GM19397 (cell line): ENCODE results near the gene ATP1A1.

Experiments
- ATAC-seq: cut with Tn5 transposase; IDR thresholded peaks from one replicate; pipeline ENCODE4 v1.9.1; 2021; ENCODE audit warnings: mild to moderate bottlenecking, moderate library complexity; ENCODE audit not compliant: unreplicated experiment

Gene ATP1A1

DNA sequence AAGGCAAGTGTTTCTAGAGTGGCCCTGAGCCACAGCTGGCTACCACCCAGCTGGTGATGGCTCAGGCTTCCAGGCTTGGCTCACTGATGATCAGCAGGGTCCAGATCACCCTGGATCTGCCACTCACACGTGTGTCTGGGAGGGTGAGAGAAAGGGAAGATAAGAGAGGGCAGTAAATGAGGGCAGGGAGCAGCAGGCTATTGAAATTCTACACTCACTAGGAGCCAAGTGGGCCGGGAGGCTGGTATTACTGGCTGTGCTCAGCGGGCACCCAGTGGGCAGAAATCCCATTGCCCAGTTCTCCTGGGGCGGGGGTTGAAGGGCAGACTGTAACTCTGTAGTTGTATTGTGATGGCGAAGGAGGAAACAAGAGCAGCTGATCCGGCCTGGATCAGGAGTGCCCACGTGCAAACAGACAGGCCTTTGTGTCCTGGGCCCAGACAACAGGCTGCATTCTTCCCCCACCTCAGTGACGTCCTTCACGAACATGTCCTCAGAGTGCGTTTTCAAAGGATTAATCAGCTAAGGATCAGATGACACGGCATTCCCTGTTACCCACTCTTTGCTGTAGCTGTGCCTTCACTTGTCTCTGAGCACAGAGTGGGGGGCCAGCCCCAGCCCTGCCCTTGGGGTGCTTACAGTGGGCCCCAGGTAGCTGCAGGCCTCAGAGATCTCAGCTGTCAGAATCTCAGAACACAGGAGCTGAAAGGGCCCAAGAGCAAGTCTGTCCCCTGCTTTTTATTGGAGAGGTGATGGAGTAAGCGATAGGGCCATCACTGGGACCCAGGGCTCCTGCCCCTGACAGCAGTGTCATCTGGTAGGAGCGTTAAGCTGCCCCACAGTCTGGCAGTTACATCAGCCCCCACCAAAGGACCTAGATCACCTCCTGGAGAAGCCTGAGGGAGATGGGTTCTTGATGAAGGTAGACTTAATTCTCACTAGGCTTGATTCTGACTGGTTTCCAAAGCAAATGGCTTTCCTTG lies 60.5 kb downstream of the ATP1A1 start:
- no peak for ATAC-seq

DNA sequence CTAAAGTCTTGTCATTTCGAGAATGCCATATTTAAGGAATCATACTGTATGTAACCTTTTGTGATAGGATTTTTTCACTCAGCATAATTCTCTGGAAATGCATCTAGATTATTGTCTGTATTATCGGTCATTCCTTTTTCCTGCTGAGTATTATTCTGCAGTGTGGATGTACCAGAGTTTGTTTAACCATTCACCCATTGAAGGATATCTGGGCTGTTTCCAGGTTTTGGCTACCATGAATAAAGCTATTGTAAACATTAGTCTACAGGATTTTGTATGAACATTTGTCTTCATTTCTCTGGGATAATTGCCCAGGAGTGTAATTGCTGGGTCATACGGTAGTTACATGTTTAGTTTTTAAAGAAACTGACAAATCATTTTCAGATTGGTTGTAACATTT lies 61.8 kb downstream of the ATP1A1 start:
- no peak for ATAC-seq

DNA sequence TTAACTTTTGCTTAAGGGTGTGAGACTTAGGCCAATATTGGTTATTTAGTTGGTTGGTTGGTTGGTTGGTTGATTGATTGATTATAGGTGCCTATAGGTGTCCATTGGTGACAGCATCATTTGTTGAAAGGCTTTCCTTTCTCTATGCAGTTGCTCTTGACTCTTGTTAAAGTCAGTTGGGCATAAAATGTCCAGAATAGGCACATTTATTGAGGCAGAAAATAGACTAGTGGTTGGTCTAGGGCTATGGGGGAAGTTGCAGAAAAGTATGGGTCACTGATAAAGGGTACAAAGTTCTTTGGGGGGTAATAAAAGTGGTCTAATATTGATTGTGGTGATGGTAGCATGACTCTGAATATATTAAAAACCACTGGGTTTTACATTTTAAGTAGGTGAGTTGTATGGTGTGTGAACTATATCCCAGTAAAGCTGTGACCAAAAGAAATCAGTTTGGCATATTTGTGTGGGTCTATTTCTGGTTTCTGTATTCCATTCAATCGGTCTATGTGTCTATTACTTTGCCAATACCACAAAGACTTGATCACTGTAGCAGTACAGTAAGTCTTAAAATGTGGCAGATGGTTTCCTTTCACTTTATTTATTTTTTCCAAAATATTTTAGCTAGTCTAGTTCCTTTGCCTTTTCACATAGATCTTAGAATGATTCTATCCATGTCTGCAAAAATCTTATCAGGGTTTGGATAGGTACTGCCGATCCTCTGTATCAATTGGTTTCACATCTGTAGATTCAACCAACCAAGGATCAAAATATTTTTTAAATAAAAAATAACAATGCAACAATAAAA lies 63.0 kb downstream of the ATP1A1 start:
- ATAC-seq = no peak

DNA sequence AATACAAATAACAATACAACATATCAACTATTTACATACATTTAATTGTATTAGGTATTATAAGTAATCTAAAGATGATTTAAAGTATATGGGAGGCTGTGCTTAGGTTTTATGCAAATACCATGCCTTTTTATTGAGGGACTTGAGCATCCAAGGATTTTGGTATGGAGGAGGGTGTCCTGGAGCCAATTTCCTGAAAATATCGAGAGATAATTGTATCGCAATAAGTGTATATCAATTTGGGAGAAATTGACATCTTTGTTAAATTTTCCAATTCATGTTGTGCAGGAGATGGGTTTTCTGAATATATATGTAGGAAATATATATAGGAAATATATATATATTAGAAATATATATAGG lies 63.5 kb downstream of the ATP1A1 start:
- no peak for ATAC-seq

DNA sequence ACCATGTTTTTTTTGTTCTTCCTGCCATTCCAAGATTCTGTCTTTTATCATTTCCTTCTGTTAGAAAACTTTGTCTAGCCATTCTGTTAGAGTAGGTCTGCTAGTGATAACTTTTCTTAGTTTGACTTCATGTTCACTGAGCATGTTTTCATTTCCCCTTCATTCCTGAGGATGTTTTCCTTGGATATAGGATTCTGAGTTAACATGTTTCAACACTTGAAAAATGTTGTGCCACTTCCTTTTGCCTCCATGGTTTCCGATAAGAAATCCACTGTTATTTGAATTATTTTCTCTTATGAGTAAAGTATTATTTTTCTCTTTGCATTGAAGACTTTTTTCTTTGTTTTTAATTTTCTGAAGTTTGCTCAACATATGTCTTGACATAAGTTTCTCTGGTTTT lies 66.7 kb downstream of the ATP1A1 start:
- ATAC-seq = no peak

DNA sequence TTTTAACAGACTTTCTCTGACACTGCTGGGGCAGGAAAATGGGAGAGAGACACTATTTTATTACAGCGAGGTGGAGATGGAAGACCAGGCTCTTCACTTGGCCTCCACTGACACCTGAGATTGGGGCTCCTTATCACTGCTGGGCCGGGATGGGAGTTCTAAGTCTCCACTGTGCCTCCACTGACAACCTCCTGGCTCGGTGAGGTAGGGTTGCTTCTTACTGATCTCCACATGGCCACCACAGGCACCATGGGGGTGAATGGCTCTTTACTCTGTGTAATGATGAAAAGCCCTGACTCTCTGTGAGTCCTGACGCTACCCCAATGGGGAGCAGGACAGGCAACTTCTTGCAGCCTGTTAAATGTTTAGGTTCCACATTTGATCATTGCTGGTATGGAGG lies 67.7 kb downstream of the ATP1A1 start:
- no peak for ATAC-seq

DNA sequence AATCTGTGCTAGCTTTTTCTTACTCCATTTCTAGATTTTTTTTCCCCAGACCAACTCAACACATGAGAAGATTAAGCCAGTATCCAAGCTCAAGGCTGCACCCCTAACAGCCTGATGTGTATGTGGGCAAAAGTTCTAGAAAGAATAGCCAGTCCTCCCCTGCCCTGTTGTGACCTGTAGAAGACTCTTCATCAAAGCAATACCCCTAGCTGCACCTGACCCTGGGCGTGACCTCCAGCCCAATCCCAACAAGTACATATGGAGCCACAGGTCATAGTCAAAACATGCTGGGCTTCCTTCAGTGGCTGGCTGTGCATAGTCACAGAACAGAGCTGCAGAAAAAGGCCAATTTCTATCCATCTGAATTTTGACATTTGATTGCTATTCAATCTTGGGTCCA lies 72.5 kb downstream of the ATP1A1 start:
- ATAC-seq = no peak

DNA sequence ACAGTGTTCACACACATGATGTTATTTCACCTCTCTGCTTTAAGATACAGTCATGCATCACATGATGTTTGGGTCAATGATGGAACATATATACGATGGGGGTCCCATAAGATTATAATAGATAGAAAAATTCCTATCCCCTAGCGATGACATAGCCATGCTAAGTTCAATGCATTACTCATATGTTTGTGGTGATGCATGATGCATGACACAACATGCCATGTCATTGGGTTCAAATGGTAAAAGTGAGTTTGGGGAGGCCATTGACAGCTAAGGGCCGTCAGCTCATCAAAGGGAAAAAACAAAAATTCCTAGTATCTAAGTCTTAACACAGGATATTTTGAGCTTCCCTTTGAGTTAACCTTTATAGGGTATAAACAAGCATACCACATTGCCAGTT lies 73.6 kb downstream of the ATP1A1 start:
- ATAC-seq = no peak

DNA sequence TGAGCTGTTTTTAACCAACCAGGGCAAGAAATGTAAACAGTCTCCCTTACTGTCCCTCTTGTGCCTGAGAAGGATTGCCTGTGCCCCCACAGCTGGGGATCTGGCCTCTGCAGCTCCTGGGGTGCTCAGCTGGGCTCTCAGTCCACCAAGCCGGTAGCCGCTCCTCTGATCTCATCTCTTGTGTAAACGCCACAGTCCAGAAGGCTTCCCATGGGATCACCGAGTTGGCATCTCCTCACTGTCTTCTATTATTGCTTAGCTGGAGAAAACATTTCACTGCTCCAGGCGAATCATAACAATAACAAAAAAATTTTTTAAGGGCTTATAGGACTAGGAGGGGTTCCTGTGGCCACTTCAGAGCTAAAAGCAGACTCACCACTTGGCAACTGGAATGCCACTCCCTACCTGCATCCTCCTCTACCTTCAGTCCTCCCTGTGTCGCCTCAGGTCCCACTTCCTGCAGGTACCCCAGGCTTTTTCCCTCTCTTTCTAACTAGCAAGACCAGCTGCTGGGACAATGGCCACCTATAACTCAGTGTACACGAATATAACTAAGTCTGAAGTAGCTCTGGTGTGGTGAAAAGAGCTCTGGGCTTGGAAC lies 75.8 kb downstream of the ATP1A1 start:
- ATAC-seq = no peak

DNA sequence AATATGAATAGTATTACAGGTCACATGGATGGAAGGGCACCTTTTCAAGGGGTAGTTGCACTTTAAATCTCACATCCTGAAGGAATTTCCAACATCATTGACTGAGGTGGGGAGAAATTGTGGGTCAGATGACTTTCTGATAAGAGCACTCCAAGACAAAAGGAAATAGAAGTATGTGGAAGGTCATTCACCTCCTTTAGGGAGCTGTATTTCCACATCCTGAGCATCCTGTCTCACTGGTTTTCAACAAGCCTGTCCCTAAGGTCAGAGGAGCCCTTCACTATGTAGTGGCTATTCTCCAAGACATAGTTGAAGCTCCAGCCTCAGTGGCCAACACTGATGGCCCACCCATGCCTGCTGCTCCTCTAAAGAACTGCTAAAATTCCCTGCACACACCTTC lies 76.5 kb downstream of the ATP1A1 start:
- ATAC-seq = no peak

DNA sequence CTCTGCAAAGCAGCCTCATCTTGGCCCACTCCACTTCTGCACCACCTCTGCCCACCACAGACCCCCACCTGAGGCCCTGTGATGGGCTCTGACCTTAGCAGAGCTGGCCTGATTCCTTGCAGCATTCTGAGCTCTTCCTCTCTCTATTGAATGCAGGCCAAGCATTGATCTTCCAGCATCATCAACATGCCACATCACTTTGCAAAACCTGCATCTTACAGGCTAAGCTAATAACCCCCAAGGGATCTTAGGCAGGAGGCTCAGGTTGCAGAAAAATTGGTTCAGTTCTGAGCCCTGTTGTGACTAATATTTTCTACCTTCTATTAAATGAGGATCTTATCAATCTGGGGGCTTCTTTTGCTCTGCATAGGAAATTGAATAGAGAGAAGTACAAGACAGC lies 78.7 kb downstream of the ATP1A1 start:
- no peak for ATAC-seq

DNA sequence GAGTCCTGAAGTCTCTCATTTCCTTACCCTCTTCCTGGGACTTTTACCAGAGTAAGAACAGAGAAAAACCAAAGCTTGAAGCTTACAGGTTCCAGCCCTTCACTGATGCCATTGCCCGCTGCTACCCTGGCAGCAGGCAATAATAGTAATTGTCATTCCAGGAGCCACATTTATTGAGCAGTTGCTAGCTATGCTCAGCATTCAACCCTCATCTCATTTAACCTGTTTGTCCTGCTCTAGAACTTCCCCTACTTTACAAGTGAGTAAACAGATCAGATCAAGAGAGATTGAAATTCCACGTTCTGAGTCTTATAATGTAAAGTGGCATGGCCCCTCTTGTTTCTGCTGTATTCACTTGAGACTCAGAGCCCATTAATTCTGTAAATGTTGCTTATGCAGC lies 80.4 kb downstream of the ATP1A1 start:
- no peak for ATAC-seq

DNA sequence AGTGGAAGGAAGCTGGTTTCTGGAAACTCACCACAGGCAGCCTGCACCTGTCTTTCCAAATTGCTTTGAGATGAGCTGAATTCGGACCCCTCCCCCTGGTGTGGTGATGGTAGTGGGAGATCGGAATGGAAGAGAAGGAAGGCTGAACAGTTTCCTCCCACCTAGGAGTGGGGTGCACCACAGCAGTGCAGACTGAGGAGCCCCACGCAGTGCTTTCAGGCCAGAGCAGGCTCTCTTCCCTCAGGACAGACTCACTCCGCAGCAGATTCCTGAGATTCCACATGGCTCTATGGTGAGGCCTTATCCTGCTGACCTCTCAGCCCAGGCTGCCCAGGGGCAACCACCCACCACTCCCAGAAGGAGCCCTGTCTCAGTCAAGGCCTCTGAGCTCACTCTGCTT lies 80.9 kb downstream of the ATP1A1 start:
- no peak for ATAC-seq
